Activated CD4-positive, alpha-beta T cell treated with anti-CD3 and anti-CD28 coated beads, Interleukin-10, Interleukin-2, amounts not matched to agents 100 ng/mL and 50 ng/mL, durations not matched to agents 16 hours and 8 hours (primary cell): ENCODE results near the gene DENND2D.
"Not testable (repeated sequence)": the region's sequence is repeated elsewhere in the genome, so short reads cannot be mapped to it uniquely, and the experiment has no call there.

ENCODE experiments used
- DNase-seq: peaks from one replicate; pipeline ENCODE4 v3.0.0-alpha.2; 2020

The DENND2D gene

DNA sequence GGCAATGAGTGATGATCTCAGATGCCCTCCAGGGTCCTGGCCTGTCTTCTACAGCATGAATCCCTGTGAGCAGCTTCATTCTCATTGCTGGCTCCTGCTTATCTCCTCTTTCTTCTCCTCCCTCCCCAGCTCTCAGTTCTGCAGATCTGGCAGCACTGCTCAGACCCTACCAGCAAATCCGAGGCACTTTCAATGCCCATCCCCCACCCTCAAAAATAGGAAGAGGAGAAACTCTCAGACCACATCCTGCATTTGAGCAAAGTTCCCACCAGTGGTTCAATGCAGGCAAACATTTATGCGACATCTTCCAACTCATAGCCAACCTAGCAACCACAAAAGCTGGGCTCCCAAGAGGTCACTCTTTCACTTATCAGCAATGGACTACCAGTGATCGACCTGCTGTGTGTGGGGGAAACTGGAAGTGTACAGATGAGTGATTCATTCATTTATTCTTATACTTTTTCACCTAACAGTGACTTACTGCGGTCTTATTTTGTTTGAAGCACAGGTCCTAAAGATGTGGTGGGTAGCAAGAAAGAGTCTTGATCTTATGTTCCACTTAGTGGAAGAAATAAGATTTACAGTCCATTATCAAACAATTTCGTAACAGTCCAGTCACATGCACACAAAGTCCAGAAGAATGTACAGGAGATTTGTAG lies 21.3 kb upstream of the DENND2D start:
- DNase-seq: peak; percentile 91

GRCh38 chr1:111221276-111221632 lies 20.8 kb upstream of the DENND2D start:
- DNase-seq: no peak

GRCh38 chr1:111220302-111220890 lies 19.9 kb upstream of the DENND2D start:
- DNase-seq: no peak

DNA sequence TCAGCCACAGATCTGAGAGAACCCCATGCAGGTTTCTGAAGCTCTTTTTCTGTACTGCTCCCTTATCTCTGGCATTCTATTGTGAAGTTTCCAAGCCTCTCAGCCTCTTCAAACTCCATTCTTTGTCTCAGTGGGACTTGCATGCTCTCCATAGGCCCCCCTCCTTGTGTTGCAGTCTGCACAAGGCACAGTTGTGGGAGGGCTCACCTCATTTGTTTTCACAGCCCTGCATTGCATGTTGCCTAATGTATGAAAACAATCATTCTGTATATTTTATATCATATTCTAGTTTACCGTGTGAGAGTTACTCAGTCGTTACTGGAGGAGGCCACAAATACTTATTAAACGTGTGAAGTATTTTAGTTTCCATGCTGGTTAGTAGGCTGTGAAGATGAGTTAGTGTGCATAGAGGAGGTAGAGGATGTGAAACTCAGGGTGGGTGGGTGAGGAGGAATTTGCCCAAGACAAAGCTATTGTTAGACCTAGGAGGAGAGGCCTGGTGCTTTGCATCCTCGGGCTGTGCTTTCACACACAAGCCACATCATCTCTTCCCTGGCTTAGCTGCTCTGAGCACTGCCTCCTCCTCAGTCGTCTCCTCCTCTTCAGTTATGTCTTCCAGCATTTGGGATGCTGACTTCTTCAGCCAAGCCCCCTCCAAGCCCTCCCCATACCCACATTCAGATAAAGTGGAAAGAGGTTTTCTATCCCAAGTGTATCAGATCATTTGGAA lies 19.3 kb upstream of the DENND2D start:
- peak; percentile 81 for DNase-seq

GRCh38 chr1:111218701-111219556 lies 18.5 kb upstream of the DENND2D start:
- DNase-seq: peak; percentile 25

GRCh38 chr1:111217183-111217910 lies 16.9 kb upstream of the DENND2D start:
- peak; percentile 77 for DNase-seq

DNA sequence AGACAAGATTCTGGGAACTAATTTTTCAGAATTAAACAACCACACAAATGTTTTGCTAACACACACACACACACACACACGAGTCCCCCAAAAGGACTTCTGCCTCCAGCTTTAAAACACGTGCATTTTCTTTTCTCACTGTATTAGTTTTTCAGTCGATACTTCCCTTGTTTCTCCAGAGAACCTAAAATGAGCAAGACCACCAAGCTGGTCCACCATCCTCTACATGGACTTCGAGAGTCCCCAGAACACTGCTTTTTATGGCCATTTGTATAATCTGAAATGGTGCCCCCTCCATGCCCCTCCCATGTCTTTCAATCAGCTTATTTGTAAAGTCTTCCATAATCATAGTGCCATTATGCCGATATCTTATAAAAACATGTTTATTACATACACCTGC lies 16.3 kb upstream of the DENND2D start:
- no peak for DNase-seq

DNA sequence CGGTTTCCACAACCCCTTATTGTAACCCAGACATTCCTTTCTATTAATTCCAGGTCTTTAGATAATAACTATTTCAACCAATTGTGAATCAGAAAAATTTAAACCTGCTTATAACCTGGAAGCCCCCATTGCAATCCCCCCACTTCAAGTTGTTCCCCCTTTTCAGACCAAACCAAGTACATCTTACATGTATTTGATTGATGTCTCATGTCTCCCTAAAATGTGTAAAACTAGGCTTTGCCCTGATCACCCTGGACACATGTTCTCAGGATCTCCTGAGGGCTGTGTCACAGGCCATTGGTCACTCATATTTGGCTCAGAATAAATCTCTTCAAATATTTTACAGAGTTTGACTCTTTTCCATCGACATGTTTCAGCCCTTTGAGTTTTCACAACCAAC lies 14.8 kb upstream of the DENND2D start:
- DNase-seq: not testable (repeated sequence)

DNA sequence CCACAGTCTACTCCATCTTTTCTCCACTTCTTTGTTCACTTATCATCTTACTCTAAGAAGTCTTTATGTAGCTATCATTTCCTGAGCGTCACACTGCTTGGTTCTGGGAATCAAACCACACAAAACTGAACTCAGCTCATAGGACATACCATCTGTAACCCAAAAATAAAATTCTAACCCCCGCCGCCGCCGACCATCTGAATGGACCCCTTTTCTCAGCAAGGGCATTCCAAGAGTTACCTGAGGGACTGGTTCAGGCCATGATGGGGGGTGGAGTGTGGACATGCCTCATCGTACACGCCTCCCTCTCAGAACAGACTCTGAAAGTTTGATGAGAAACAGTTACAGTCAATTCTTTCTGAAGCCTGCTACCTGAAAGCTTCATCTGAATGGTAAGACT lies 14.4 kb upstream of the DENND2D start:
- peak; percentile 60 for DNase-seq

- DNase-seq: no peak
Observed at GRCh38 chr1:111214074-111214801, 13.8 kb upstream of the DENND2D start.

- DNase-seq: no peak
Observed at GRCh38 chr1:111213412-111213811, 13.0 kb upstream of the DENND2D start.

- DNase-seq: no peak
Observed at GRCh38 chr1:111212634-111213335, 12.3 kb upstream of the DENND2D start.

GRCh38 chr1:111211921-111212320 lies 11.5 kb upstream of the DENND2D start:
- no peak for DNase-seq

DNA sequence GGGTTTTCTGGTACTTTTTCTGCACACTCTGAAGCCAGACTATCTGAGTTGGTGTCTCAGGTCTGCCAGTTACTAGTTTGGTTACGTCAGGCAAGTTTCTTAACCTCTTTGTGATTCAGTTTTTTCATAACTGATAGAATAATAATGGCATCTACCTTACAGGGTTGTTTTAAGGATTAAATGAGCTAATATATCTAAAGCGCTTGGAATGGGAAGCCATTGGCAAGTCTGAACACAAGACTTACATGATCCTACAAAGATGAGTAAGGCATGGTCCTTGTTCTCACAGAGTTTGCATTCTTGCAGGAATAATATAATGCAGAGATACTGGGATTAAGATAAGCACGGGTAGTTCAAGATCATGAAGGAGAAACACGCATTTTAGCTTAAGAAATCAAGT lies 9.2 kb upstream of the DENND2D start:
- no peak for DNase-seq

DNA sequence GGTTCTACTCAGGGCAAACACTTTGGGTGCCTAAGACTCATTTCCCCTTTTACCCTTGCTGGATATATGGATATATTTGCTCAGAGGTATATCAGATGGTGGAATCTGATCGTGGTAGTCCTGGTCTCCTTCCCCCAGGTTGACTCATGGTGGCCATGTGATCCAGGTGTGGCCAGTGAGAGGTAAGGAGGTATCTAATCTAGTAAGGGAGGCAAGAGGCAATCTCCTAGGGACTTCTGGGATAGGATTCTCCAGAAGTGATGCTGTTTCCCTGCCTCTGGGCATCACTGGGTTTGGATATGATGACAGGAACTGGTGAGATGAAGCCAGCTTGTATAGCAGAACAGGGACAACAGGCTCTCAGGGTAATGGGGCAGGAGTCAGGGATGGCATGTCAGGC lies 8.5 kb upstream of the DENND2D start:
- DNase-seq: no peak

DNA sequence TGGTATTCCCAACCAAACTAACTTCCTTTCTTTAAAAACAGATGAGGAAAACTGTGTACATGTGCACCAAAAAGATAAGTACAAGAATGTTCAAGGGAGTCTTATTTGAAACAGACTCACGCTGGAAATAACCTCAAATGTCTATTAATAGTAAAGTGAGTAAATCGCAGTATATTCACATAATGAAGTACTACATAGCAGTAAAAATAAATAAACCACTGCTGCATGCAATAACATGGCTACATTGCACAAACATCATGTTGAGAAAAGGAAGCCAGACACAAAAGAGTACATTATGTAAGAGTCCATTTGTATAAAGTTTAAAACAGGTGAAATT lies 5.2 kb upstream of the DENND2D start:
- DNase-seq: no peak

GRCh38 chr1:111204983-111205713 lies 4.7 kb upstream of the DENND2D start:
- no peak for DNase-seq

DNA sequence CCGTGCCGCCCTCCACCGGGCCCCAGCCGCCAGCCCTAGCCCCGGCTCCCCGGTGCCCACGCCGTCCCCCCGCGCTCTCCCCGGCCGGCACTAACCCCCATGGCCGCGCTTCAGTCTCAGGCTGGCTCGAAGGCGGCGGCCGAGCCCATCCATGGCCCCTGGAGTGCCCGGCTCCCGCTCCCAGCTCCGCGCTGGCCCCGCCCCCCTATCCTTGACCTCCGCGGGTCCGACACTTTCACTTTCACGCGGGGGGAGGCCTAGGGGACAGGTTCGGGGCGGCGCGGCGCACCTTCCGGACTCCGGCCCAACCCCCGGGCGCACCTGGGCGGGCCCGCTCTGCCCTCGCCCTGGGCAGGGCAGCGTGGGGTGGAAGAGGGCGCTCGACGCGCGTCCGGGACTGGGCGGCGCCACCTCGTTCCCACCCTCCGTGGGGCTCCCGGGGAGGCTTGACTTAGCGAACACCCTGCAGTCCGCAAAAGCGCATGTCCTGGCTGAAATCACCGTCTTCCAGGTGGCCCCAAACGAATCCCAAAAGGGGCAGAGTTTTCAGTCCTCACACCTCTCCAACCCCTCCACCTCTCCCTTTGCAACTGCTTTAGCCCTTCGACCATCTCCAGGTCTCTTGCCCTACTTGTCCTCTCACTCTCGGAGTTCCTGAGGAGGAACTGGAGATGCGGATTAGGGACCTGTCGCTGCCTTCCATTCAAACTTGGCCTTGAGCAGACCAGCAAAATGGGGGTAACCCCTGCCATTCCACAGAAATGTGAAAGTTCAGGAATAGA lies 3.9 kb upstream of the DENND2D start:
- peak; percentile 72 for DNase-seq

DNA sequence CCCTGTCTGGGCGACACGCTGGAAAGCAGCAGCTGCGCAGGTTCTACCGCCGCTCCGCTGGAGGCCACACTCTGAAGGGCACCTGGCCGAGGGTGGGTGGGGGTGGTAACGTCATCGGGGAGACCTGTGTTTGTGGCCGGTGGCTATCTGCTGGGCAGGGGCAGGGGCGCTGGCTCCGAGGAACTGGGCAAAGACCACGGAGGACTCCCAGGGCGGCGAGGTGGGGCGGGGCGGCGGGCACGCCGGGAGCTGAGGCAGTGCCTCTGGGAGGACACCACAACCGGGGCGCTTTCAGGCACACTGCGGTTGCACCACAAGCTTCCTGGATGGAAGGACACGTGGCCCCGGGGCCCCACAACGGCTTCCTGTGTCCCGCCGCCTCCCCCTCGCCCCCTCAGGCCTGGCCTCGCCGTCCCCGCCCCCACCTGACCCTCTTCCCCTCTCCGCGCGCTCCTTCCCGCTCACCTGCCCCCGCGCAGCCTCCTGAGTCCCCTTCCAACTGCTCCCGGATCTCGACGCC lies 3.3 kb upstream of the DENND2D start:
- peak; percentile 94 for DNase-seq
